Smooth muscle cell (in vitro differentiated cells): ENCODE measurements around the gene TRPM1. TPM values are rescaled to one million over a fixed set of nuclear protein-coding genes. Genes with fewer than 3 reads are reported as not detected.

ENCODE experiments used
- DNase-seq: peaks from one replicate; lab custom pipeline; 2025; ENCODE audit not compliant: unreplicated experiment; lab: John Stamatoyannopoulos, UW
- H2AFZ ChIP-seq: fragments of 200-600 bp; sonication (generic); 2 replicates; pipeline ENCODE4 v1.6.0; 2016; ENCODE audit warnings: antibody characterized with exemption, low read depth, mild to moderate bottlenecking
- H3F3A ChIP-seq: fragments of 200-600 bp; sonication (generic); 2 replicates; pipeline ENCODE4 v1.6.0; 2017; ENCODE audit warnings: antibody characterized with exemption, low read depth
- H3K27ac ChIP-seq: fragments of 200-600 bp; sonication (generic); 2 replicates; pipeline ENCODE4 v1.5.1; 2016; ENCODE audit warnings: low read depth, mild to moderate bottlenecking
- H3K27me3 ChIP-seq: fragments of 200-600 bp; sonication (generic); 2 replicates; pipeline ENCODE4 v1.6.1; 2016; ENCODE audit warnings: low read depth, mild to moderate bottlenecking
- H3K36me3 ChIP-seq: fragments of 200-600 bp; sonication (generic); 2 replicates; pipeline ENCODE4 v1.5.1; 2016; ENCODE audit warnings: low read depth
- H3K4me1 ChIP-seq: fragments of 200-600 bp; sonication (generic); 2 replicates; pipeline ENCODE4 v1.5.1; 2016; ENCODE audit warnings: low read depth
- H3K4me2 ChIP-seq: fragments of 200-600 bp; sonication (generic); 2 replicates; pipeline ENCODE4 v1.6.0; 2016; ENCODE audit warnings: mild to moderate bottlenecking
- H3K4me3 ChIP-seq: fragments of 200-600 bp; sonication (generic); 2 replicates; pipeline ENCODE4 v1.5.1; 2016; ENCODE audit warnings: mild to moderate bottlenecking
- H3K79me2 ChIP-seq: fragments of 200-600 bp; sonication (generic); 2 replicates; pipeline ENCODE4 v1.6.0; 2016; ENCODE audit warnings: low read depth, mild to moderate bottlenecking
- H3K9ac ChIP-seq: fragments of 200-600 bp; sonication (generic); 2 replicates; pipeline ENCODE4 v1.6.0; 2016; ENCODE audit warnings: low read depth
- H3K9me3 ChIP-seq: fragments of 200-600 bp; sonication (generic); replicated peaks from 2 replicates; pipeline ENCODE4 v1.5.1; 2016; ENCODE audit warnings: low read depth
- H4K20me1 ChIP-seq: fragments of 200-600 bp; sonication (generic); 2 replicates; pipeline ENCODE4 v1.6.0; 2016; ENCODE audit warnings: low read depth
- WGBS: methylation state at CpG from one replicate; pipeline ENCODE4 v1.1.7; 2016; ENCODE audit warnings: low lambda C conversion rate; 5-methylcytosine and 5-hydroxymethylcytosine counted together
- polyA plus RNA-seq: library from polyadenylated mRNA; unstranded; fragments of >200 nt; fragmentation: Nextera tagmentation; extraction: Ambion mirVana; gene quantifications from 2 replicates; pipeline ENCODE4 v1.2.1, GENCODE V29; 2016
- total RNA-seq: library from RNA; depleted of rRNA; stranded (reverse); fragments of >200 nt; gene quantifications from 2 replicates; pipeline ENCODE4 v1.2.3, GENCODE V29; 2014
- TF ChIP-seq, protein P1 (sequence below): fragments of 200-600 bp; sonication (generic); IDR thresholded peaks from 2 replicates; pipeline ENCODE4 v1.5.1; 2017; ENCODE audit warnings: borderline replicate concordance, mild to moderate bottlenecking, antibody characterized with exemption; ENCODE audit not compliant: insufficient read depth, poor library complexity, severe bottlenecking

The TRPM1 gene
- total and polyA plus RNA-seq, 2 experiments from 2014 or later, result not detected

GRCh38 chr15:30979457-30979856 is 122.1 kb downstream of the TRPM1 start:
- WGBS, result 99% methylated on average over 5 of the region's 5 CpGs
- DNase-seq, result no peak

DNA sequence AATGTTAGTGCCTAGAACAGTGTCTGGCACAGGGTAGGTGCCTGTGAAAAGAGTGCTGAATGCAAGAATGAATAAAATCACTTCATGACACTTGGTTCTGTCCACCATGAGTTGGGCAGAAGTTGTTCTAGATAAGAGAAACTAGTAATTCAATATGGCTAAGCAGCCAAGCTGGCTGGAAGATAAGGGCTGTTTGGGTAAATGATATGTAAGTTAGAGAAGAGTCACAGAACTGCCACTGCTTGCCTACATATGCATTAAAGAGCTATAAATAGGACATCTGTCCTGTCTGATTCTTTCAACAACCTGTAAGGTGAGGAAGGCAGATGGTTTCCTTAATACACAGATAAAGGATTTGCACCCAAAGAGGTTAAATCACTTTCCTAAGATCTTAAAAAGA is 123.2 kb downstream of the TRPM1 start:
- no peak overlapping the region for H3K27ac ChIP-seq
- TF ChIP-seq, protein P1, sequence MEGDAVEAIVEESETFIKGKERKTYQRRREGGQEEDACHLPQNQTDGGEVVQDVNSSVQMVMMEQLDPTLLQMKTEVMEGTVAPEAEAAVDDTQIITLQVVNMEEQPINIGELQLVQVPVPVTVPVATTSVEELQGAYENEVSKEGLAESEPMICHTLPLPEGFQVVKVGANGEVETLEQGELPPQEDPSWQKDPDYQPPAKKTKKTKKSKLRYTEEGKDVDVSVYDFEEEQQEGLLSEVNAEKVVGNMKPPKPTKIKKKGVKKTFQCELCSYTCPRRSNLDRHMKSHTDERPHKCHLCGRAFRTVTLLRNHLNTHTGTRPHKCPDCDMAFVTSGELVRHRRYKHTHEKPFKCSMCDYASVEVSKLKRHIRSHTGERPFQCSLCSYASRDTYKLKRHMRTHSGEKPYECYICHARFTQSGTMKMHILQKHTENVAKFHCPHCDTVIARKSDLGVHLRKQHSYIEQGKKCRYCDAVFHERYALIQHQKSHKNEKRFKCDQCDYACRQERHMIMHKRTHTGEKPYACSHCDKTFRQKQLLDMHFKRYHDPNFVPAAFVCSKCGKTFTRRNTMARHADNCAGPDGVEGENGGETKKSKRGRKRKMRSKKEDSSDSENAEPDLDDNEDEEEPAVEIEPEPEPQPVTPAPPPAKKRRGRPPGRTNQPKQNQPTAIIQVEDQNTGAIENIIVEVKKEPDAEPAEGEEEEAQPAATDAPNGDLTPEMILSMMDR, result no peak
- no peak for DNase-seq
- H3K36me3 ChIP-seq, result peaks cover 12% of the 10 kb centered on the region
- no peak overlapping the region for H3K9ac ChIP-seq
- H3F3A ChIP-seq, result no peaks in the 10 kb centered on the region
- no peaks in the 10 kb centered on the region for H3K9me3 ChIP-seq
- no peaks in the 10 kb centered on the region for H3K27me3 ChIP-seq
- no peaks in the 10 kb centered on the region for H3K4me1 ChIP-seq
- H4K20me1 ChIP-seq, result peaks cover 73% of the 10 kb centered on the region
- no peak overlapping the region for H3K4me2 ChIP-seq
- H2AFZ ChIP-seq, result no peak overlapping the region
- H3K4me3 ChIP-seq, result no peak overlapping the region
- H3K79me2 ChIP-seq, result peaks cover 93% of the 10 kb centered on the region

More at GRCh38 chr15:30979457-30979856, 122.1 kb downstream of the TRPM1 start:
- H3F3A ChIP-seq, result no peaks in the 10 kb centered on the region
- no peak overlapping the region for H3K4me2 ChIP-seq
- peaks cover 84% of the 10 kb centered on the region for H4K20me1 ChIP-seq
- H3K4me1 ChIP-seq, result no peaks in the 10 kb centered on the region
- no peaks in the 10 kb centered on the region for H3K9me3 ChIP-seq
- H3K9ac ChIP-seq, result no peak overlapping the region
- H2AFZ ChIP-seq, result no peak overlapping the region
- TF ChIP-seq, protein P1, result no peak
- H3K27ac ChIP-seq, result no peak overlapping the region
- peaks cover 96% of the 10 kb centered on the region for H3K79me2 ChIP-seq
- H3K4me3 ChIP-seq, result no peak overlapping the region
- no peaks in the 10 kb centered on the region for H3K27me3 ChIP-seq
- H3K36me3 ChIP-seq, result peaks cover 4% of the 10 kb centered on the region

DNA sequence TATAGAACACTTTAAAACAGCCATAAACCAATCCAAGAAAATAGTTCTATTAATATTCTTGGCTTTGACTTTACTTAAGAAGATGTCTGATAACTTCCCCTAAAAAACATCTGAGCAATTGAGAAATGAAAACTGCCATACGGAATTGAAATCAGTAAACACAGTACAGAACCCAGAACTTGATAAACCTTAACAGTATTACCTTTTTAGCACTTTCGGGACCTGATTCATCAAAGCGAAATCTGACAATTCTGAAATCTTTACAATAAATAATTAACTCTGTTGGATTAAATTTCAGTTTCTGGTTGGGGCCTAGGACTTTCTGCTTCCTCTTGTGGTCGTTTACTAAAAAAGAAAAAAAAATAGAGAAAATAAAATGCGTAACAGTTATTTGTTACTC is 127.4 kb downstream of the TRPM1 start:
- no peak overlapping the region for H3K9ac ChIP-seq
- H3K36me3 ChIP-seq, result peaks cover 29% of the 10 kb centered on the region
- no peak overlapping the region for H2AFZ ChIP-seq
- no peaks in the 10 kb centered on the region for H3K9me3 ChIP-seq
- H3K27me3 ChIP-seq, result no peaks in the 10 kb centered on the region
- H3K4me1 ChIP-seq, result no peaks in the 10 kb centered on the region
- no peak for DNase-seq
- peaks cover 58% of the 10 kb centered on the region for H4K20me1 ChIP-seq
- H3K4me3 ChIP-seq, result no peak overlapping the region
- H3F3A ChIP-seq, result peaks cover 10% of the 10 kb centered on the region
- peaks cover 75% of the 10 kb centered on the region for H3K79me2 ChIP-seq
- WGBS, result 96% methylated on average over 5 of the region's 5 CpGs
- TF ChIP-seq, protein P1, result no peak
- H3K27ac ChIP-seq, result no peak overlapping the region
- no peak overlapping the region for H3K4me2 ChIP-seq

- H3K4me3 ChIP-seq, result no peak overlapping the region
- peaks cover 10% of the 10 kb centered on the region for H3F3A ChIP-seq
- no peak overlapping the region for H3K4me2 ChIP-seq
- H2AFZ ChIP-seq, result no peak overlapping the region
- H3K4me1 ChIP-seq, result no peaks in the 10 kb centered on the region
- H3K27ac ChIP-seq, result no peak overlapping the region
- no peak for DNase-seq
- H3K27me3 ChIP-seq, result no peaks in the 10 kb centered on the region
- H4K20me1 ChIP-seq, result peaks cover 54% of the 10 kb centered on the region
- peaks cover 75% of the 10 kb centered on the region for H3K79me2 ChIP-seq
- 98% methylated on average over 4 of the region's 4 CpGs for WGBS
- peaks cover 29% of the 10 kb centered on the region for H3K36me3 ChIP-seq
- no peaks in the 10 kb centered on the region for H3K9me3 ChIP-seq
- no peak overlapping the region for H3K9ac ChIP-seq
- TF ChIP-seq, protein P1, result no peak
These were observed 128.1 kb downstream of the TRPM1 start for GRCh38 chr15:30973379-30973778.
